OCI-LY1 (cell line): ENCODE measurements around the gene ST7.

ENCODE experiments used
- EZH2 ChIP-seq: fragments of 200-600 bp; sonication (generic), shearing (Covaris generic); IDR thresholded peaks from 2 replicates; pipeline ENCODE4 v1.8.0; 2017; ENCODE audit warnings: borderline replicate concordance, mixed run types, mild to moderate bottlenecking, antibody characterized with exemption, low read length, moderate library complexity, mixed read lengths
- TF ChIP-seq, protein P1 (sequence below): fragments of 200-600 bp; sonication (generic), shearing (Covaris generic); IDR thresholded peaks from 2 replicates; pipeline ENCODE4 v1.5.1; 2017; ENCODE audit warnings: mild to moderate bottlenecking, antibody characterized with exemption, low read length, moderate library complexity, mixed read lengths

DNA sequence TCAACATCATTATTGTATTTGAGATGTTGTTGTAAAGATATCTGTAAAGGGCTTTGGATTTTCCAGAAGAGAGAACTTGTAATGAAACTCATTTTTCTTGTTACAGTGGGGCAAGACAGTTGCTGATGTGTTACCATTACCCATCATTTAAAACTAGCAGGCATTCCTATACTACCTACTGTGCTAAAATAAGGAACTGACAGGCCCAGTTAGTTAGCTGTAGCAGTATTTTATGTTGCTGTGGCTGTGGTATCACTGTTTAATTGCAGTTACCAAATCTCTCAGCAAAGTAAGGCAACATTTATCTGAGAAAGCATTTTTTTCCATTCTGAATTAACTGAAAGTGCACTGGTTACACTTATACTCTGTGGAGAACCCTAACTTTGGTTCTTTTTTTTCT is 9.9 kb downstream of the ST7 start:
- TF ChIP-seq, protein P1, sequence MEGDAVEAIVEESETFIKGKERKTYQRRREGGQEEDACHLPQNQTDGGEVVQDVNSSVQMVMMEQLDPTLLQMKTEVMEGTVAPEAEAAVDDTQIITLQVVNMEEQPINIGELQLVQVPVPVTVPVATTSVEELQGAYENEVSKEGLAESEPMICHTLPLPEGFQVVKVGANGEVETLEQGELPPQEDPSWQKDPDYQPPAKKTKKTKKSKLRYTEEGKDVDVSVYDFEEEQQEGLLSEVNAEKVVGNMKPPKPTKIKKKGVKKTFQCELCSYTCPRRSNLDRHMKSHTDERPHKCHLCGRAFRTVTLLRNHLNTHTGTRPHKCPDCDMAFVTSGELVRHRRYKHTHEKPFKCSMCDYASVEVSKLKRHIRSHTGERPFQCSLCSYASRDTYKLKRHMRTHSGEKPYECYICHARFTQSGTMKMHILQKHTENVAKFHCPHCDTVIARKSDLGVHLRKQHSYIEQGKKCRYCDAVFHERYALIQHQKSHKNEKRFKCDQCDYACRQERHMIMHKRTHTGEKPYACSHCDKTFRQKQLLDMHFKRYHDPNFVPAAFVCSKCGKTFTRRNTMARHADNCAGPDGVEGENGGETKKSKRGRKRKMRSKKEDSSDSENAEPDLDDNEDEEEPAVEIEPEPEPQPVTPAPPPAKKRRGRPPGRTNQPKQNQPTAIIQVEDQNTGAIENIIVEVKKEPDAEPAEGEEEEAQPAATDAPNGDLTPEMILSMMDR = no peak
- no peak for TF ChIP-seq EZH2
